HG02623 (cell line): ENCODE data around the gene ORC1.

Source experiments
- ATAC-seq: cut with Tn5 transposase; IDR thresholded peaks from one replicate; pipeline ENCODE4 v1.9.1; 2021; ENCODE audit warnings: moderate library complexity; ENCODE audit not compliant: unreplicated experiment

The ORC1 gene

DNA sequence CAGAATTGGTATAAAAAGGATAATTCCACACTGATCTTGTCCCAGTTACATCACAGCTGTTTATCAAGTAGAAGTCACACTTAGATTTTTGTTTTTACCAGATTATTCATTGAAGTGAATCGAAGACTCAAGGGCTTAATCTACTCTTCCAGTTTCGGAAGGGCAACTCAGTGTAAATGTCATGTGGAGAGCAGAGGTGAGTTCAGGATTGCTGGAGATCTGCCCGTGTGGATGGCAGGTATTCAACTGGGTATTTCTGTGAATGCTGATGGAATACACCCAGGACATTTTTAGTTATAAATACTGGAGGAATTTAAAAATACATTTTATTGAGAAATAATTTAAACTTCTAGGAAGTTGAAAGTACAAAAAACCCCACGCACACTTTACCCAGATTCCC is 57.6 kb downstream of the ORC1 start:
- ATAC-seq: no peak

DNA sequence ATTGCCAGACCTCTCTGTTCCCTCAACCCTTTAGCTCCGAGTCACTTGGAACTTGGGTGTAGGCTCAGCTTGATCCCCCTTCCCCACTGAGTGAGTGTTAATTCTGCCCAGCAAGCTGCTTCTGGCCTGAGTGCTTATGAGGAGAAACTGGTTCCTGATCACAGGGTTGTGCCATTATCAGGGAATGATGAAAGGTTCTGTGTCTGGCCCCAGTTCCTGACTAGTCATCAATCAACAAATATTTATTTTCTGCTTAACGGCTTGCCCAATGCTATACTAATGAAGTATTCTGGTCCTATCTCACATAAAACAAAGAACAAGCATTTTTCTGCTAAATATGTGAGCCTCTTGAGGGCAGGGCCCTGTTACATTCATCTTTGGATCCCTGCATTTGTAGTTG is 59.0 kb downstream of the ORC1 start:
- no peak for ATAC-seq

DNA sequence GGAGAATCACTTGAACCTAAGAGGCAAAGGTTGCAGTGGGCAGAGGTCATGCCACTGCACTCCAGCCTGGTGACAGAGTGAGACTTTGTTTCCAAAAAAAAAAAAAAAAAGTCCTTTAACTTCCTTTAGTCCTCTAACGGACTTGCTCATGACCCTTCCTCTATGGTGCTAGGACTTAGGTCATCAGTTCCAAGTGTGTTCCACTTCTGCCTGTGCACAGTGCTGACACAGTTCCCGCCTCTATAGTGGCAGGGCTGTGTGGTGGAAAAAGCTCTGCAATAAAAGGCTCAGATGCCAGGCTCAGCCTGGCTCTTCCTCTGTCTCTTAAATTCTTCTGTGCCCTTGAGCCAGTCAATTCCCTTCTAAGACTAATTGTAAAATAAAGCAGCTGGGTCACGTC is 60.2 kb downstream of the ORC1 start:
- ATAC-seq: no peak

DNA sequence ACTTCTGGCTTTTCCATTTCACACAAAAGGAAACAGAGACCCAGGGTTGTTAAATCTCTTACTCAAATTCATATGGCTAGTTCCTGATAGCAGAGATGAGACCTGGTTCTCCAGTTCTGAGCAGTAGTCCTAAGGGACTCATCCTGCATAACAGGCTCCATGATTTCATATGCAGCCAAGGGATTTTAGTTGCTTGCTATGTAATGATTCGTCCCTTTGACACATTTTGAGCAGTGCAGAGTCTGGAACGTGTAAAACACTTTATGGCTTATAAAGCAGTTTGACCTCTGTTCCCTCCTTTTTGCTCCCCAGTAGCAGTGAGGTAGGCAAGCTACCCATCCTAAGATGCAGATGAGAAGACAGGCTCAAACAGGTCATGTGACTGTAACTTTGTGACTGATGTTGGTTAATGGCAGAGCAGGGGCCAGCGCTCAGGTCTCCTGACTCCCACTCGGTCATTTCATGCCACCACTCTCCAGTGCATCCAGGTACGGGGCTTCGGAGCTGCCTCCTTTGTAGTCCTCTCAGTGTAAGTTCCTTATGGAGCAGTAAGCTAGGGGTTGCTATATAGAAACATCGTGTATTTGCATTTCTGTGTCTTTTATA is 62.5 kb downstream of the ORC1 start:
- ATAC-seq: no peak

DNA sequence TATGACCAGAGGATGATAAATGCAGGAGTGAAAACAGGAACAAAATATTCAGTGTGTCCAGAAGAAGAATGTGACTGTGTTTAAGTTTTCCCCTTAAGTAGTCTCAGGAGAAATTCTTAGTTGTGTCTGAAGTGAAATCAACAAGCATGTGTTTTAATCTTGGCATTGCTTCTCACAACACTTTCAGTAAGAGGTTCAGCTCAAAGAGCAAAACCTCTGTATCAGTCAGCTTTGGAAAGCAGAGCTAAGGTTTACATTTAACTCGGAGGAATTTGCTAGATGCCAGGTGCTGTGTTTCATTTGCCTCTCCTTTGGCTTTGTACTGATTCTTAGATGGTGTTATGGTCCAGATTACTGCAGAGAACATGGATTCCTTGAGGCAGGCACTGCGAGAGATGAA is 66.8 kb downstream of the ORC1 start:
- no peak for ATAC-seq

DNA sequence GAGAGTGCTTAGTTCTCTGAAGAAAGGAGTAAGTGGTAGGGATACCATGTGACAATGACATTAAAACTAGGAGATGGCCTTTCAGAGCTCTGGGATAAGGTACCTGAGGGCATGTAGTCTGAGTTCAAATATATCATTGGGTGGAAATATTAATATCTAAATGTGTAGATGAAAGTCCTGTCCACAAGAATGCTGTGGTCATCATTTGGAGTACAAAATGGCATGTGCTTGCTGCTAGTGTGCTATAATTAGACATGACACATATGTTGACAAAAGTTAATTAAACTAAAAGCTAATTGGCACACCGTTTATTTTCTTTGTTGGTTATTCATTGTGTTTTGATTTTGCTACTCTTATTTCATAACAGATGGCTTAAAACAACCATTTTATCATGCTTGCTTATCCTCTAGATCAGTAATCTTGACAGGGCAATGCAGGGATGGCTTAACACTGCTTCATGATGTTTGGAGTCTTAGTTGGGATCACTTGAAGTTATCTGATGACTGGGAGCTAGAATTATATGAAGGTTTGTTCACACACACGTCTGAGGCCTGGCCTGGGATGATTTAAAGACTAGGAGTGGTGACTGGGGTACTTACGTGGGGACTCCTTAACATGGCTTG is 69.2 kb downstream of the ORC1 start:
- no peak for ATAC-seq

DNA sequence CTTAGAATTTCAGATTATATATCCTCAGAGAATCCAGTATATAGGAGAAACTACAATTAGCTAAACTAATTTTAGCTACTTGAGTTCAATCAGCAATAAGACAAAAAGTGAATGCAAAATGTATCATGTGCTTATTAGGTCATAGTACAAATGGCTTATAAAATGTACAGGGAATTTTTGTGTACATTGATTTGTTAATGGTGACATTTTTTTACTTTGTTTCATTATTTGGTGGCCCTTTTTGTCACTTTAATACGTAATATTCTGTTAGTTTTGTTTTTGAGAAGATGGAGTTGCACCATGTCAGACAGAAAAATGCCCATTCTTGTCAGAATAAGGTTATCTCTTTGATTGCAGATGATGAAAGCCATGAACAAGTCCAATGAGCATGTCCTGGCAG is 71.8 kb downstream of the ORC1 start:
- ATAC-seq: no peak

DNA sequence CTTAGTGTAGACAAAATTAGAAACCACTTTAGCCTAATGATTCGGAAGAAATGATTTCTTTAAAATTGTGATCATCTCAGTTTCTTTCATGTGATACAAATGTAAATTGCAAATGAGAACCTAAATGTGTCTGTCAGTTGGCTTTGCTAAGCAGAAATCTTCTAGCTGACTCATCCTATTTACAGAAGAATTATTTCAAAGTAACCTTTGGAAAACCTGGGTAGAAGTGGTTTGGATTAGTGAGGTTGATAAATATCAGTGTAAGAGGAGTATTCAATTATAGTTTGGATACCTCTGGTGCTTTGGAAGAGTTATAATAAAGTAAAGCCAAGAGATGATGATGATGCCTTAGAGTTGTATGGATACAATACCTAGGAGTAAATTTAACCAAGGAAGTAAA is 75.6 kb downstream of the ORC1 start:
- no peak for ATAC-seq

DNA sequence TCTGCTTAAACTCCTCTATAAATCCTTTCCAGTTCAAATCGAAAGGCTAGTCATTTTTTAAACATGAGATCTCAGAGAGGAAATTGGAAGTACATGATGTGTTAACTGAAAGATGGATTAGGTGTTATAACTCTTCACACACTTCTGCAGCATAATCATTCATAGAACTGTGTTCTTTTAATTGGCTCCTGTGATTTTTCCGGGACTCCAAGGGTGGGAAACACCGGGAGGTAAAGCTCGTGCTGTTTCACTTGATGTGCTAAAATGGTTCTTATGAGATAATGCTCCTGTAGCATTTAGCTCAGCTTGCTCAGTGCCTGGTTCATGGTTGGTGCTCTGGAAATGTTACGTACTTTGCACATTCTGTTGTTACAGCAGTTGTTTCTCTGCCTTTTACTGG is 78.4 kb downstream of the ORC1 start:
- ATAC-seq: no peak

DNA sequence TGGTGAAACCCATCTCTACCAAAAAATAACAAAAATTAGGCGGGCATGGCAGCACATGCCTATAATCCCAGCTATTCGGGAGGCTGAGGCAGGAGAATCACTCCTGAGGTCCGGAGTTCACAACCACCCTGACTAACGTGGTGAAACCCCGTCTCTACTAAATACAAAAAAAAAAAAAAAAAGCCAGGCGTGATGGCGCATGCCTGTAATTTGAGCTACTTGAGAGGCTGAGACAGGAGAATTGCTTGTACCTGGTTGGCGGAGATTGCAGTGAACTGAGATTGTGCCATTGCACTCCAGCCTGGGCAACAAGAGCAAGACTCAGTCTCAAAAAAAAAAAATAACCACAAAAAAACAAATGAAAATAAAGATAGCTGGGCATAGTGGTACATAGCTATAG is 80.5 kb downstream of the ORC1 start:
- ATAC-seq: no peak
